GM21515 (cell line): Measurements from ENCODE around the gene SMAGP.
"Not testable (repeated sequence)": the region's sequence is repeated elsewhere in the genome, so short reads cannot be mapped to it uniquely, and the experiment has no call there.

ENCODE experiments used
- ATAC-seq: cut with Tn5 transposase; IDR thresholded peaks from one replicate; pipeline ENCODE4 v1.9.1; 2021; ENCODE audit not compliant: unreplicated experiment

The SMAGP gene

DNA sequence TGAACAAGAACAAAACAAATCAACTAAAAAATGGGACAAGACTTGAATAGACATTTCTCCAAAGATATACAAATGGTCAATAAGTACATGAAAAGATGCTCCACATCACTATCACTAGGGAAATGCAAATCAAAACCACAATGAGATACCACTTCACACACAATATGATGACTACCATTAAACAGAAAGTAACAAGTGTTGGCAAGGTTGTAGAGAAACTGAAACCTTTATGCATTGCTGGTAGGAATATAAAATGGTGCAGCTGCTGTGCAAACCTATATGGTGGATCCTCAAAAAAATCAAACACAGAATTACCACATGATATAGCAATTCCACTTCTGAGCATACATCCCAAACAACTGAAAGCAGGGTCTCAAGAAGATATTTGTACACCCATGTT, 5.2 kb downstream of the SMAGP start:
- no peak for ATAC-seq

DNA sequence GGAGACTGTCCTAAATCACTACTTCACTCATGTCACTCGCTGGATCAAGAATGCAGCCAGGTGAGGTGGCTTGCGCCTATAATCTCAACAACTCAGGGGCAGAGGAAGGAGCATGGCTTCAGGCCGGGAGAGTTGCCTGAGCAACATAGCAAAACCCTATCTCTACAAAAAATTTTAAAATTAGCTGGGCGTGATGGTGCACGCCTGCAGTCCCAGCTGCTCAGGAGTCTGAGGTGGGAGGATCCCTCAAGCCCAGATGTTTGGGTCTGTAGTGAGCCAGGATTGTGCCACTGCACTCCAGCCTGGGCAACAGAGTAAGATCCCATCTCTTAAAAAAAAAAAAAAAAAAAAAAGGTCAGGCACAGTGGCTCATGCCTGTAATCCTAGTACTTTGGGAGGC, 5.9 kb downstream of the SMAGP start:
- ATAC-seq = no peak

DNA sequence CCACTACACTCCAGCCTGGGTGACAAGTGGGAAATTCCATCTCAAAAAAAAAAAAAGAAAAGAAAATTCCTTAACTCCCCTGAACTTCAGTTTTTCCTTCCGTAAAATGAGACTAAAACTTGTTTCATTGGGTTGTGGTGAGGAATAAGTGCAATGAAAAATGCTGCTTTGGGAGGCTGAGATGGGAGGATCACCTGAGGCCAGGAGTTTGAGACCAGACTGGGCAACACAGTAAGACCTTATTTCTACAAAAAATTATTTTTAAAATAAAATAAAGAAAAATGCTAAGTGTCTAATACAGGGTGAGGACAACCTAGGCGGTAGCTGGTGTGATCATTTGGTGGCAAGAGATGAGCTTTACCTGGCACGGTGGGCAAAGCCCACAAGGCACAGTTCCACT, 6.9 kb downstream of the SMAGP start:
- no peak for ATAC-seq

DNA sequence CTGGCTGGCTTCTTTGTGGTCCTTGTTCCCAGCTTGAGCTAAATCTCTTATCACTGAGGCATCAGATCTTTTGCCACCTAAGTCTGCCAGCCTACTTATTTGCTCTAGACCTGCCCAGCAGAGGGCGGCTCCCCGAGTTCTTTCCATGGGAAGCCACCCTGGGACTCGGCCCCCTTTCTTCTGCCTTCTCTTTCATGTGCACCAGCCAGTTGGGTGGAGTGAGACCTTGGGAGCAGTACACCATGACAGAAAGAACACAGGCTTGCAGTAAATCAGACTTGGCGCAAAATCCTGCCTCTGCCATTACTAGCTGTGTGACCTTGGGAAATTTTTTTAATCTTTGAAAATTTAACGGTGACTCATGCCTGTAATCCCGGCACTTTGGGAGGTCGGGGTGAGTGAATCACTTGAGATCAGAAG, 7.4 kb downstream of the SMAGP start:
- no peak for ATAC-seq

DNA sequence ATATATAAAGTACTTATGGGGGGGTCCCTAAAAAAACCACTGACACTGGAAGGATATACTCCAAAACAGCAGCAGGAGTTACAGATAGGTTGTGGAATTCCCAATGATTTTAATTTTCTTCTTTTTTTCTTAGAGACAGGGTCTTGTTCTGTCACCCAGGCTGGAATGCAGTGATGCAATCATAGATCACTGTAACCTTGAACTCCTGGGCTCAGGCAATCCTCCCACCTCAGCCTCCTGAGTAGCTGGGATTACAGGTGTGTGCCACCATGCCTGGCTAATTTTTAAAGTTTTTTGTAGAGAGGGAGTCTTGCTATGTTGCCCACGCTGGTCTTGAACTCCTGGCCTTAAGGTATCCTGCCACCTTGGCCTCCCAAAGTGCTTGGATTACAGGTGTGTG, 10.6 kb downstream of the SMAGP start:
- not testable (repeated sequence) for ATAC-seq

DNA sequence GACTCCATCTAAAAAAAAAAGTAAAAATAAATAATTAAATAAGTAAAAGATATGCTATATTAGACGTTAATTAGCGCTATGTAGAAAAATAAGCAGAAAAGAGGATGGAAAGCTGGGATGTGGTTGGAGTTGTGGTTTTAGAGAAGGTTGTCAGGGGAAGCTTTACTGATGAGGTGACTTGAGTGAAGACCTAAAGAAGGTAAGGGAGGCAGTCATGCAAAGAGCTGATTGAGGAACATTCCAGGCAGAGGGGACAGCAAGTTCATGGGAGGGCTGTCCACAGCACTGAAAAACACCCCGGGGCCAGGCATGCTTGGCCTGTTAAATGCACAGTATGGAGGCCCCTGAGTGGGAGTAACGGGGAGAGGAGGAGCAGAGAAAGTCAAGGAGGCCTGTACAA, 15.7 kb downstream of the SMAGP start:
- ATAC-seq = no peak

DNA sequence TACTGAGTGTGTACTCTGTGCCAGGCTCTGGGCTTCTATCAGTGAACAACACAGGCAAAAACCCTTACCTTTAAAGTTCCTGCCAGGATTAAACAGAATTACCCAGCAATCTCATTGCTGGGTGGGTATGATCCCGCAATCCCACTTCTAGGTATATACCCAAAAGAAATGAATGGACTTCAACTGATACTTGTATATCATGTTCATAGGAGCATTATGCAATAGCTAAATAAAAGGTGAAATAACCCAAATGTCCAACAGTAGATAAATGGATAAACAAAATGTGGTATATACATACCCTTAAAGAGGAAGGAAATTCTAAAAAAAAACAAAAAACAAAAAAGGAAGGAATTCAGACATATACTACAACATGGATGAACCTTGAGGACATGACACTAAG, 16.9 kb downstream of the SMAGP start:
- ATAC-seq = no peak

DNA sequence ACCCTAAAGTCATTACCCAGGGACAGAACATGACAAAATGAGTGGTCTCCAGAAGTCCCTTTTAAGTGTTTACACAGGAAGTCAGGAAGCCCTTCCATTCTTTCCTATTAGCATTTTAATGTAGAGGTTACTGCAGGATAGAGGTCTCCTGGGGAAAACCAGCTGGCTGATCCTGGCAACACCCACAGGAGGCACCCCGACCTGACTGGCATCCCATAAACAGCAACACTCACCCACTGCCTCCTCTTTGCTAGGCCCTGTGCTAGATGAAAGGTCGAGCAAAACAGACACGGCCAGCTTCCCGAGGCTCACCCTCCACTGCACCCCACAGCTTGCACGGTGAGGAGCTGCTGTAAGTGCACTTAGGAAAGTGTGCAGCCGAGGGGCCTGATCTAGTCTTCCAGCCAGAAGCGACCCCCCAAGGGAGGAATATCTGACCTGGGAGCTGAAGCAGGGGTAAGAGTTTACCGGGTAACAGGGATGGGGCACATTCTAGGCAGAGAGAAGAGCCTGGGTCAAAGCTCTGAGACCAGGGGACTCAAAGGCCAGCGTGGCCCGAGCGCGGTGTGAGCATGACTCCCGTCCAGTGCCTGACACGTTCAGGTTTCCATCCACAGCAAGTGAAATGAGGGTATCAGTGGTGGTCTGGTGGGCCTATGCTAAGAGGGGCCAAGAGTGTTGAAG, 22.6 kb downstream of the SMAGP start:
- no peak for ATAC-seq

DNA sequence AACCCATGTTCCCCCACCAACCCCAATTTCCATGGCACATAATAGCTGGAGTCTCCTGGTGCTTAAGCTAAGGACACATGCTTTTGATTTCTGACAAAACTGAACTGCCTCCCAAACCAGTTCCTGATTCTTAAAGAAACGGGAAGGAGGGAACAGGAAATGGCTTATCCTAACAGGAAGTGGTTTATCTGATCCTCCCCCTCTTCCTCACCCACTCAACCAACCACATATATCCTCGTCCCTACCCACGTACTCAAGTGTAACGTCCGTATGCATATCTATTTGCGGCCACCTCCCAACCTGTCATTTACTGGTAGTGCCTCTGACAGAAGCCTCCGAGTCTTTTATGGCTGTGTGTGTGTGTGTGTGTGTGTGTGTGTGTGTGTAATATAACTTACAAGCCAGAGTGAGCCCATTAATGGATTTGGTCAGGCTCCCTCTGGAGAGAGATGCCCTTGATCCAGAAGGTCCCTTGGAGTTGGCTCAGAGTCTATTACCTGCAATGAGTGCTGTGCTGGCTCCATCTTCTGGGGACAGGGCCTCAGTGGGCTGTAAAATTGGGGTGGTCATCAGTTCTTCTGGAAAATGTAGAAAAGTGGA, 23.9 kb downstream of the SMAGP start:
- no peak for ATAC-seq

DNA sequence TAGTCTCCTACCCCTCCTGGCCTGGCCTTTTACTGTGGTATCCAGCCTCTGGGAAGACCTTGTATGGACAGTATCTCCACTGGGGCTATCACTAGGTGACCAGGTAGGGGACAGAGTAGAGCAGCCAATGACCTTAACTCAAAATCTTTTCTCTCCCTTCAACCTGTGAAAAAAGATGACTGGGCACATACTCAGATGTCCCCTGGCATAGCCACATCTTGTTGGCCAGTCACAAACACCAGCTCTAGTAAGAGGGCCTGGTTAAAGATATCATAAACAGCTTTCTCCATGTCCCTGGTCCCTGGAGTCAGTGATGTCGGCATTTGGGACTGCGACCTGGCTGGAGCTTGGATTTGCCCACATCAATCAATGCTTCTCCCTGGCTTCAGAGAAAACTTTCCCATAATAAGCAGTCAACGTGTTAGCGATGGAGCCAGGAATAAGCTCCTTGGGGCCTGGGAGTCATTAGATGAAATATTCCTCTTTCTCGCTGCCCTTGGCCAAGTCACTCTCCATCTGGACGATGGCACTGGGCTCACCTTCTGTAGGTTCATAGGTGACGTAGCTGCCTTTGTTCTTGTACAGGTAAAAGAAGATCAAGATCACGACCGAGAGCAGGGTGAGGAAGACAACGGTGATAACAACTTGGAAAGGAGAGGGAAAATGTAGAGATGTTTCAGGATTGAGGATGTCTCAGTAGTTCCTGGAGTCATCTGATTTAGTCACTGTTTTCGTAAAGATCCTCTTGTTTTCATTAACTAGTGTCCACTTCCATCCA, 24.6 kb downstream of the SMAGP start:
- no peak for ATAC-seq

DNA sequence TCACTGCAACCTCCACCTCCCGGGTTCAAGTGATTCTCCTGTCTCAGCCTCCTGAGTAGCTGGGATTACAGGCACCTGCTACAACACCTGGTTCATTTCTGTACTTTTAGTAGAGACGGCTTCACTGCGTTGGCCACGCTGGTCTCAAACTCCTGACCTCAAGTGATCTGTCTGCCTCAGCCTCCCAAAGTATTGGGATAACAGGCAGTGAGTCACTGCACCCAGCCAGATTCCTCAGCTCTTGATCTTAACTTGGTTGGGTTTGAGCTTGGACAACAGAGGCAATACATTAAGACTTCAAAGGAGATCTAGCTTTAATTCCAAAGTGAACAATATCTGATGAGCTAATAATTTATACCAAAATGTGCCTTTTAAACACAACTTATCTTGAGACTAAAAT, 25.9 kb downstream of the SMAGP start:
- ATAC-seq = no peak

DNA sequence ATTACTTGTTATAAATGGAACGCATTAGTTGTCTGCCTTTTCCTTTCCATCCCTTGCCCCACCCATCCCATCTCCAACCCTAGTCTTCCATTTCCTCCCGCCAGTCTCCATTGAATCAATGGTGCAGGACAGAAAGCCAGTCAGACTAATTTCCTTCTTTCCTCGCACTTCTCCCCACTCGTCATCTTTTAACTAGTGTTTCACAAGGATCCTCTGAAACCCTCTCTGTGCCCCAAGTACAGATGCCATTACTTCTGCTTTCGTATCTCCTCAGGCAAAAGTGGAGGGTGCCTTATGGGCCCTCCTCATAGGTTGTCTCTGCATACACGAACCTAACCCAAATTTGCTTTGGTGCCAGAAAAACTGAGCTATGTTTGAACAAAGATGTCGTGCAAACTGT, 27.3 kb downstream of the SMAGP start:
- no peak for ATAC-seq

DNA sequence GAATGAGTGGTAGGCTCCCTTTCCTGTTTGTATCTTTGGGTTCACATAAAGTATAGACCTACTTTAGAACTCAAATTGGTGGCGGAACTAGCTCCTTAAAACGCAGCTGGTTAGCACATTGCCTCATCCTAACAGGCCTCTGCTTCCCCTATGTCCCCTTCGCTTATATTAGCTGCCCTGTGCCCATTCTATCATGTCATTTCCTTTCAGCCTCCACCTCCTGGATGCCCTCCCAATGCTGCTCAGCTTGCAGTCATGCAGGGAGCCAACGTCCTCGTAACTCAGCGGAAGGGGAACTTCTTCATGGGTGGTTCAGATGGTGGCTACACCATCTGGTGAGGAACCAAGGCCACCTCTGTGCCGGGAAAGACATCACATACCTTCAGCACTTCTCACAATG, 28.1 kb downstream of the SMAGP start:
- ATAC-seq = no peak

DNA sequence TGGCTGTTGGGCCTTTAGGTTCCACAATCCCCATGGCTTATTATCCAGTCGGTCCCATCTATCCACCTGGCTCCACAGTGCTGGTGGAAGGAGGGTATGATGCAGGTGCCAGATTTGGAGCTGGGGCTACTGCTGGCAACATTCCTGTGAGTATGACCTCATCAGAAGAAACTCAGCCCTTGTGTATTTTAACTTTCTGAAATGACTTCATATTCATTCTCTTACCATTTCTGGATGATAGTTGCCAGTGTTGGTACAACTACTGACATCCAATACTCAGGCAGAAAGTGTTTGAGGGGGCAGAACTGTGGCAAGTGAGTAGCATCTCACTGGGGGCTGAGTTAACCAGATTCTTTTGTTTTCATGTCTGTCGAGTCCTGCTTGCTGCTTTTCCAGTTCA, 29.2 kb downstream of the SMAGP start:
- no peak for ATAC-seq

DNA sequence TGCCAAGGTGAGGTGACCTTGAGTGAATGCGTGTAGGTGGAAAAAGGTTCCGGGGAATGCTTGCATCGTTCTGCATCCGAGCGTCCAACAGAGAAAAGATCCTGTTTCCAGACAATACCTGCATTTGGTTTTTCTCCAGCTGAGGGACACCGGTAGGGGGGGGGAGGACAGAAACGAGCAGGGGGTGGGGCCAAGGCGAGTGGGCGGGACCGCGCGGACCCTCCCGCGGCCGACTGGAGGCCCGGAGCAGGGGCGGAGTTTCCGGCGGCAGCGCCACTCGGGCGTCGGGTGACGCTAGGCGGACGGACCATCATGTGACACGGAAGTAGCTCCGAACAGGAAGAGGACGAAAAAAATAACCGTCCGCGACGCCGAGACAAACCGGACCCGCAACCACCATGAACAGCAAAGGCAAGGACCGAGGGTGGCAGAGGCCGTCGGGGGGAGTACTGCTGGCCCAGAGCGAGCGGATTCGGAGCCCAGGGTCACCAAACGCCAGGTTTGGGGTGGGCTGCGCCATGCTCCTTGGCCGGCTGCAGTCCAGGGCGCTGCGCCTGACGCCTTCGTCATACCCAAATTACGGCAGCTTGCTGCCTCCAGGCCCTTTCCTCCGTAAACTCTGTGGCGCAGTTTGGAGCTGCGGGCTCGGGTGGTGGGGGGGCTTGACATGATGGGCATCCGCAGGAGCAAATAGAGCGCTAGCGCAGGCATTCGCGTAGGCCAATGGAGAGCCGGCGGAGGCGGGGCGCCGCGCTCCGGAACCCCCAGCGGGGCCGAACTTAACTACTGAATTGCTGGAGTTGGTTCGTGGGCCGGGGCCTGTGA, 31.5 kb downstream of the SMAGP start, which contains the start of gene DAZAP2:
DAZAP2 (plus strand) TSS at position 317 of the 825 bp plus-strand sequence; CDS start at position 399, 82 bp downstream.
- peak; percentile 86 for ATAC-seq

DNA sequence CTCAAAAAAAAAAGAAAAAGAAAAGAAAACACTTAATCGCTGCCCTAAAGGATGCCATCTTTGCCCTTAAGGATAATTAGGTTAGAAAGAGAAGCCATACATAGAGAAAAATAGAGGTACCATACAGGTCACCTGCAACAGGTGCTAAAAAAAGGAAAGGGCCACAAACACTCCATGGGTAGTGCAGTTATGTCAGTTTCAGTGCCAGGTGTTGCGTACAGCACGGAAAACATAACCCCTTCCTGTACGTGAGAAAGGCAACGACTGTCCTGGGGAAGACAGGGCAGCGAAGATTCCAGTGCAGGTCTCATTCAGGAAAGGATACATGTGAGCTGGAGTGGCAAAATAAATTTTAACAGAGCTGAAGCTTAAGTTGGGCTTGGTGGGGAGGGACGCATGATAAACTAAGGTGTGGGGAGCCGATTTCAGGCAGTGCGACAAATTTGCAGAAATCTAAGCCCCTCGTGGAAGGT, 32.1 kb downstream of the SMAGP start:
- peak; percentile 10 for ATAC-seq

DNA sequence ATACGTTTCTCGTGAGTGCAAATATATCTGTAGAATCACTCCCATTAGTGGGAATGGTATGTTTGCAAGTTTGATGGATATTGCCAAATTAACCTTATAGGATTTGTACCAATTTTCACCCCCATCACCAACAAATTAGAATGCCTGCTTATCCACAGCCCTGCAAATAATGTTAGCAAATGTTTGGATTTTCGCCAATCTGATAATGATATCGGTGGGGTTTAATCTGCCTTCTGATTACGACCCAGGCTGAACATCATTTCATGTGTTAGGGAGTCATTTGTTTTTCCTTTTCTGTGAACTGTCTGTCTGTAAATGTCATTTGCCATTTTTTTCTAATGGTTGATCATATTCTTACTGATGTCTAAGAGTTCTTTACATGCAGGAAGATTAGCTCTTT, 35.7 kb downstream of the SMAGP start:
- ATAC-seq = no peak

DNA sequence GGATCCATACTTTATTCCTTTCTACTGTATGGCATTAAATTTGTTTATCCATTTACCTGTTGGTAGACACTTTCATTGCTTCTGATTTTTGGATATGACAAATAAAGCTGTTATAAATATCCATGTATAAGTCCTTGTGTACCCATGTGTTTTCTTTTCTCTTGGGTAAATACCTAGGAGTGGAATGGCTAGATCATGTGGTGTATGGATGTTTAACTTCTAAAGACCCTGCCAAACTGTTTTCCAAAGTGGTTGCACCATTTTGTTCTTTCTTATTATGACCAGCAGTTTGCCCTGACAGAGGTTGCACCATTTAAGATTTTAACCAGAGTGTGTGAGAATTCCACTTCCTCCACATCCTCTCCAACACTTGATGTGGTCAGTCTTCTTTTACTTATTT, 37.6 kb downstream of the SMAGP start:
- no peak for ATAC-seq

DNA sequence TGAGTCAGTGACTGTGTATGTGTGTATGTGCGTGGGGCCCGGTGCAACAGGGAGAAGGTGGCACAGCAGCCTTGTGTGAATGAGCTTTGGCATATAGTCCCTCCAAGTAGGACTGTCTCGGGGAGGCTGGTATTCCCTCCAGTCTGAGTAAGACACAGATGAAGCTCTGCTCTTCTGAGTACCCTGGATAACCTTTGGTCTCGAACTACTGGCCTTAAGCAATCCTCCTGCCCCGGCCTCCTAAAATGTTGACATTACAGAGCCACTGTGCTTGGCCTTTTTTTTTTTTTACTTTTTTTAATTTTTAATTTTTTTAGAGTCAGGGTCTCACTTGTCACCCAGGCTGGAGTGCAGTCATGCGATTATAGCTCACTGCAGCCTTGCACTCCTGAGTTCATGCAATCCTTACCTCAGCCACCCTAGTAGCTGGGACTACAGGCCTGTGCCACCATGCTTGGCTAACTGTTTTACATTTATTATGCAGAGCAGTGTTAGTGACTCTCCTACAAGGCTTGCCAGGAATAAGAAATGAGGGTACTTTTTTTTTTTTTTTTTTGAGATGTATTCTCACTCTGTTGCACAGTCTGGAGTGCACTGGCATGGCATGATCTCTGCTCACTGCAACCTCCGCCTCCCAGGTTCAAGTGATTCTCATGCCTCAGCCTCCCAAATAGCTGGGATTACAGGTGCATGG, 41.0 kb downstream of the SMAGP start:
- ATAC-seq = no peak

DNA sequence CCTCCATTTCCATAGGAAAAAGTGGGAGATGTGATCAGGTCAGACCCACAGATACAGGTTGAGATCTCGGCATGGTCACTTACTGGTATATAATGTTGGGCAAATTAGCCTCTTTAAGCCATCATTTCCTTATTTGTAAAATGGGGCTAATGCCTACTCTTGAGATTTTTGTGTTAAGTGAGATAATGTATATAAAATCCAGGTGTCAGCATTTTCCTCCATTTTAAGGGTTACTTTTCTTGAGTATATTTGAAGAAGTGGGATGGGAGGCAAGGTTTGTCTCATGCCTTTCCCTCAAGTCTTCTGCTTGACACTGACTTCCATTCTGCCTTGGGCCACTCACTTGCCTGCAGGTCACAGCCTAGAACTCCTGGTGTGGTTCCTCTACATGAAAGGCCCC, 42.3 kb downstream of the SMAGP start:
- no peak for ATAC-seq

DNA sequence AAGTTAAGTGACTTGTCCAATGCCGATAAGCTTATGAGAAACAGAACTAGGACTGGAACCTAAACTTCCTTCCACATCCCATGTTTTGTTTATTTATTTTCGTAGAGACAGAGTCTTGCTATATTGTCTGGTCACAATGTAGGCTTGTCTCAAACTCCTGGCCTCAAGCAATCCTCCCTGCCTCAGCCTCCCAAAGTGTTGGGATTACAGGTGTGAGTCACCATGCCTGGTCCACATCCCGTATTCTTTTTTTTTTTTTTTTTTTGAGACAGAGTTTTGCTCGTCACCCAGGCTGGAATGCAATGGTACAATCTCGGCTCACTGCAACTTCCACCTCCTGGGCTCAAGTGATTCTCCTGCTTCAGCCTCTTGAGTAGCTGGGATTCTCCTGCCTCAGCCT, 43.1 kb downstream of the SMAGP start:
- not testable (repeated sequence) for ATAC-seq
